Measurements from ENCODE around the gene PBX4.
A peak's percentile ranks its signal among the peaks of the same experiment; 100 is the strongest.

PBX4 gene

DNA sequence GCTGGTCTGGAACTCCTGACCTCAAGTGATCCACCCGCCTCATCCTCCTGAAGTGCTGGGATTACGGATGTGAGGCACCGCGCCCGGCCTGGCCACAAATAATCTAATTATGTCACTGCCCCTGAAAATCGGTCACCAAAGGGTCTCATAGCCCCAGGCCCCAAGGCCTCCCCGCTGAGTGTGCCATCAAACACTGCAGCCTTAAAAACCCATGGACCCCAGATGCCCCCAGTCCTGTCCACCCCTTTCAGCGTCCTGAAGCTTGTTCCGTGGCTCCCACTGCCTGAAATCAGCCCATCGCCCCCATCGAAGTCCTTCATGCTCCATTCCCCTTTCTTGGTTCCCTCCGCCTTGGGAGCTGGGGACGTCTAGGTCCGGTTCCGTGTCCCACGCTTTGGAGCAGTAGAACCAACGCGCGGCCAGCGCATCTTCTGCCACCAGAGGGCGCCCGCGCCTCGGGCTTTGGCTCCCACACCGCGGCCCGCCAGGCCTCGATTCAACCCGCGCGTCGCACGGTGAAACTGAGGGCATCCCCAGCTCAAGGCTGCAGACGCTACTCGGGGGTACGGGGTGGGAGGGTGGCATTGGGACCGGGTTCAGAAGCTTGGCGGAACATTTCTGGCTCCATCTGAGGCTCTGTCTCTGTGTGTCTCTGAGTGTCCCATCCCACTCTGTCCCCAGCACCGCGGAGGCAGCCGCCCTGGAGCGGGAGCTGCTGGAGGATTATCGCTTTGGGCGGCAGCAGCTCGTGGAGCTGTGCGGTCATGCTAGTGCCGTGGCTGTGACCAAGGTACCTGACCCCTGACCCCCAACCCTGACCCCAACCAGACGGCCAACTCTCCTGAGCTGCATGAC, 86.3 kb downstream of the PBX4 start:
- Mint-ChIP-seq H3K9me3 (no peaks in the 10 kb centered on the region), H3K27ac (ENCODE audit: low read depth) (peak overlapping the region; percentile 85), H3K4me3 (no peak overlapping the region), H3K27me3 (no peaks in the 10 kb centered on the region), H3K36me3 (ENCODE audit: insufficient read depth) (peaks cover 19% of the 10 kb centered on the region), H3K4me1 (peaks cover 16% of the 10 kb centered on the region)
- peak; percentile 75 to 91 for DNase-seq (ENCODE audit: low spot score in 2 of 2)
- peak; percentile 82 for ATAC-seq (replicated peaks; ENCODE audit: extremely low read depth, poor library complexity, severe bottlenecking)

DNA sequence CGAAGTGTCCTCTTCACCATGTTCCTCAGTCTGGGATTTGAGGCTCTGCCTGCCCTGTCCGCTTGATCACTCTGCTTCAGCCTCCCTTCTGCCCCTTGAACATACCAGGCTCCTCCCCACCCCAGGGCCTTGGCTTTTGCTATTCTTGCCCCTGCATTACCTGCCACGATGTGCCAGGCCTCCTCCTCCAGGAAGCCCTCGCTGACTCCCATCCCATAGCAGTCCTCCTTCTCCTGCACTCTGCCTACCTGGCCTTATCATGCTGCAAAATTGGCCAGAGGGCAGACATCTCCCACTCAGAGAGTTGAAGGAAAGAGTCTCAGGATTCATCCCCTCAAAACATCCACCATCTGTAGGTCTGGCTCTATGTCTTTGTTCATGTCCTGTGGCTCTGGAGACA, 87.6 kb downstream of the PBX4 start:
- H3K4me3 Mint-ChIP-seq: peak overlapping the region; percentile 3
- no peak for DNase-seq (ENCODE audit: low spot score in 2 of 2)
- H3K9me3 Mint-ChIP-seq: no peaks in the 10 kb centered on the region
- peaks cover 11% of the 10 kb centered on the region for H3K4me1 Mint-ChIP-seq
- no peaks in the 10 kb centered on the region for H3K27me3 Mint-ChIP-seq
- H3K27ac Mint-ChIP-seq (ENCODE audit: low read depth): no peak overlapping the region
- peaks cover 26% of the 10 kb centered on the region for H3K36me3 Mint-ChIP-seq (ENCODE audit: insufficient read depth)
- ATAC-seq (replicated peaks; ENCODE audit: extremely low read depth, poor library complexity, severe bottlenecking): no peak

- H3K27ac Mint-ChIP-seq (ENCODE audit: low read depth): no peak overlapping the region
- no peaks in the 10 kb centered on the region for H3K27me3 Mint-ChIP-seq
- H3K9me3 Mint-ChIP-seq: no peaks in the 10 kb centered on the region
- peaks cover 26% of the 10 kb centered on the region for H3K36me3 Mint-ChIP-seq (ENCODE audit: insufficient read depth)
- H3K4me1 Mint-ChIP-seq: peaks cover 11% of the 10 kb centered on the region
- ATAC-seq (replicated peaks; ENCODE audit: extremely low read depth, poor library complexity, severe bottlenecking) (no peak), DNase-seq (ENCODE audit: low spot score in 2 of 2) (no peak)
- H3K4me3 Mint-ChIP-seq: no peak overlapping the region
Measured at GRCh38 chr19:19530423-19530804, 88.1 kb downstream of the PBX4 start.

DNA sequence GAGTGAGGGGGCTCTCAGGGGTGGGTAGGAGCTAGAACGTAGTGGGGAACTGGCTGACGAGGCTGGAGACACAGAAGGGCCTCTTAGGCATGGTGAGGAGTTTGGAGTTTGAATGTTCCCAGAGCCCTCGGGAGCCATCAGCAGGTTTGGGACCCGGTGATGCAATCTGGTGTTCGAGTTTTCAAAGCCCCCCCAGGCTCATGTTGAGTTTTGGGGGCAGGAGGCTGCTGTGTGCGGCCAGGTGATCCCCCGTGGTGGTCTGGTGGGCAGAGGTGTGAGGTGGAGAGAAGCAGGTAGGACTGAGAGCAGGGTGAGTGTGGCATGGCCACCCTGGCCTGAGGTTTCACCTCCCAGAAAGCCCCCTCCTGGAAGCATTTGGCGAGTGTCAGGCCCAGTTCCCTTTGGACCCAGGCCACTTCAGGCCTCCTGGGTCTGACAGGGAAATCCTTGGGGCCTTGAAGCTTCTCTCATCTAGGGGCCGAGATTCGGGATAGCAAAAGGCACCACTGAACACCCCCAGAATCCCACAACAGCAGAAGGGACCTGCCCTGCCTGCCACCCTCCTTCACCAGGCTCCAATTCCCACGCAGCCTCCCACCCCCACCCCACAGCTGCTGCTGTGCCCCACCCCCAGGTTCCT, 88.6 kb downstream of the PBX4 start:
- Mint-ChIP-seq H3K9me3 (no peaks in the 10 kb centered on the region), H3K27me3 (no peaks in the 10 kb centered on the region), H3K27ac (ENCODE audit: low read depth) (peak overlapping the region; percentile 75), H3K4me3 (no peak overlapping the region), H3K36me3 (ENCODE audit: insufficient read depth) (peaks cover 26% of the 10 kb centered on the region), H3K4me1 (peaks cover 11% of the 10 kb centered on the region)
- DNase-seq (ENCODE audit: low spot score in 2 of 2) (no peak), ATAC-seq (replicated peaks; ENCODE audit: extremely low read depth, poor library complexity, severe bottlenecking) (no peak)

- H3K9me3 Mint-ChIP-seq: no peaks in the 10 kb centered on the region
- peaks cover 8% of the 10 kb centered on the region for H3K4me1 Mint-ChIP-seq
- no peak for DNase-seq (ENCODE audit: low spot score in 2 of 2)
- no peak within 1 kb of the TSS for H3K4me3 Mint-ChIP-seq
- peak within 1 kb of the TSS; percentile 75 for H3K27ac Mint-ChIP-seq (ENCODE audit: low read depth)
- H3K36me3 Mint-ChIP-seq (ENCODE audit: insufficient read depth): peaks cover 24% of the 10 kb centered on the region
- no peaks in the 10 kb centered on the region for H3K27me3 Mint-ChIP-seq
- no peak for ATAC-seq (replicated peaks; ENCODE audit: extremely low read depth, poor library complexity, severe bottlenecking)
Measured at GRCh38 chr19:19528721-19529490, 89.6 kb downstream of the PBX4 start, which contains the start of gene YJEFN3. Gene YJEFN3 (plus strand): TSS chr19:19528911. CDS start chr19:19528933, 22 bp downstream.

DNA sequence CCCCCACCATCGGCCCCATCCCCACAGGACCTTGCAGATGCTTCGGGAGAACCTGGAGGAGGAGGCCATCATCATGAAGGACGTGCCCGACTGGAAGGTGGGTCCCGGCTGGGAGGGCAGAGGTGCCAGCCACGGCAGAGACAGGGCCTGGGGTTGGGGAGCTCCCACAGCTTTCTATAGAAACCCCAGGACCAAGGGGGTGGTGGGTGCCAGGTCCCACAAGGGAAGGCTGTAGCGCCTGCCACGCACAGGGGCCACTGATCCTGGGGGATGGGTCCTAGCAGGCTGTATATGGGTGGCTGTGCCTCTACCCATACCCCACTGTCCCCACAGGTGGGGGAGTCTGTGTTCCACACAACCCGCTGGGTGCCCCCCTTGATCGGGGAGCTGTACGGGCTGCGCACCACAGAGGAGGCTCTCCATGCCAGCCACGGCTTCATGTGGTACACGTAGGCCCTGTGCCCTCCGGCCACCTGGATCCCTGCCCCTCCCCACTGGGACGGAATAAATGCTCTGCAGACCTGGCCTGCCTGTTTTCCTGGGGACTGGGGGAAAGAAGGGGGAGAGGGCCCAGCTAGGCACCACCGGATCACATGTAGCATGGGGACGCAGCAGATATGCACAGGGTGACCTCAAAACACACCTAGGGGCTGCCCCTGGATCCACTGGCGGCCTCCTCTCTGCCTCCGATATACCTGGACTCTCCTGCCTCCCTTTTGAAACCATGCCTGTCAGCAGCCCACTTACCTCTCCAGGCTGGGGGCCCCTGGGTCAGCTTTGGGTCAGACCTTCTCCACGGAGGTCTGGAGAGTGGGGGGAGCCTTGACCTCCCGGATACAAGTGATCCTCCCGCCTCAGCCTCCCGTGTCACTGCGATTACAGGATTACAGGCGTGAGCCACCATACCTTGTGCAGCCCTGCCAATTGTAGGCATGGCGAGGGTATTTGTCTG, 90.5 kb downstream of the PBX4 start:
- no peak overlapping the region for H3K4me3 Mint-ChIP-seq
- no peaks in the 10 kb centered on the region for H3K27me3 Mint-ChIP-seq
- H3K9me3 Mint-ChIP-seq: no peaks in the 10 kb centered on the region
- DNase-seq (ENCODE audit: low spot score in 2 of 2): no peak
- peaks cover 25% of the 10 kb centered on the region for H3K36me3 Mint-ChIP-seq (ENCODE audit: insufficient read depth)
- ATAC-seq (replicated peaks; ENCODE audit: extremely low read depth, poor library complexity, severe bottlenecking): no peak
- no peak overlapping the region for H3K27ac Mint-ChIP-seq (ENCODE audit: low read depth)
- peaks cover 6% of the 10 kb centered on the region for H3K4me1 Mint-ChIP-seq

DNA sequence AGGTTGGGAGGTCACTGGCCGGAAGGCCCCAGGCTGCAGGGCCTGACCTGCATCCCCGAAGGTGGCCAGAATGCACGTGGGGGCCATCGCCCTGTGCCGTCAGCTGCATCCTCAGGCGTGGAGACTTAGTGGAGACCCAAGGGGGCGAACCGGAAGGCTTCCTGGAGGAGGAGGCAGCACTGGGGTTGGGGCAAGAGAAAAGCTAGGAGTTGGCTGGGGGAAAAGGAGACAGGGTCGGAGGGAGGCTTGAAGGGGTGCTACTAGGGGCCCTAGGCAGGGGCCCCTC, 91.2 kb downstream of the PBX4 start:
- ATAC-seq (replicated peaks; ENCODE audit: extremely low read depth, poor library complexity, severe bottlenecking) (no peak), DNase-seq (ENCODE audit: low spot score in 2 of 2) (no peak)
- Mint-ChIP-seq H3K4me3 (no peak overlapping the region), H3K36me3 (ENCODE audit: insufficient read depth) (peaks cover 27% of the 10 kb centered on the region), H3K4me1 (peaks cover 5% of the 10 kb centered on the region), H3K27ac (ENCODE audit: low read depth) (no peak overlapping the region), H3K9me3 (no peaks in the 10 kb centered on the region), H3K27me3 (no peaks in the 10 kb centered on the region)

GRCh38 chr19:19526581-19527370, 91.7 kb downstream of the PBX4 start:
- Mint-ChIP-seq H3K27ac (ENCODE audit: low read depth) (no peak overlapping the region), H3K4me1 (no peaks in the 10 kb centered on the region), H3K27me3 (no peaks in the 10 kb centered on the region), H3K4me3 (no peak overlapping the region), H3K9me3 (no peaks in the 10 kb centered on the region), H3K36me3 (ENCODE audit: insufficient read depth) (peaks cover 27% of the 10 kb centered on the region)
- no peak for DNase-seq (ENCODE audit: low spot score in 2 of 2)
- no peak for ATAC-seq (replicated peaks; ENCODE audit: extremely low read depth, poor library complexity, severe bottlenecking)

- no peak overlapping the region for H3K4me3 Mint-ChIP-seq
- peaks cover 4% of the 10 kb centered on the region for H3K4me1 Mint-ChIP-seq
Measured at GRCh38 chr19:19525611-19526380, 92.7 kb downstream of the PBX4 start.

DNA sequence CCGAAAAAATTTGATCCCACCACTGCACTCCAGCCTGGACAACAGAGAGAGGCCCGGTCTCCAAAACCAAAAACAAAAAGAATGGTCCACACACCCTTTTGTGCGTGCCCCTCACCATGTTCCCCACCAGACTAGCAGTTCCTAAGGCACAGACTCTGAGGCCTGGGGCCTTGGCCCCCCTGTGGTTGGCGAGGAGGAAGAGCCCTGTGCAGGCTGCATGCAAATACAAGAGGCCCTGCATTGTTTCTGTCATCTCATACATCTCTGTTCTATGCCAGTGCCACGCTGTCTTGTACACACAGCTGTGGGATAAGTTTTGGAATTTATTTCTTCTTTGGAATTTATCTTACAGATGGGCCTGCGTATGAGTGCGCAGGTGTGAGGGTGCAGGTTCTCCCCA, 94.4 kb downstream of the PBX4 start:
- H3K4me3 Mint-ChIP-seq: no peak overlapping the region
- no peak overlapping the region for H3K27ac Mint-ChIP-seq (ENCODE audit: low read depth)
- ATAC-seq (replicated peaks; ENCODE audit: extremely low read depth, poor library complexity, severe bottlenecking): no peak
- DNase-seq (ENCODE audit: low spot score in 2 of 2): no peak
- H3K4me1 Mint-ChIP-seq: peaks cover 19% of the 10 kb centered on the region
- H3K27me3 Mint-ChIP-seq: no peaks in the 10 kb centered on the region
- H3K9me3 Mint-ChIP-seq: no peaks in the 10 kb centered on the region
- peaks cover 24% of the 10 kb centered on the region for H3K36me3 Mint-ChIP-seq (ENCODE audit: insufficient read depth)

More at GRCh38 chr19:19525611-19526380, 92.7 kb downstream of the PBX4 start:
- peaks cover 27% of the 10 kb centered on the region for H3K36me3 Mint-ChIP-seq (ENCODE audit: insufficient read depth)
- no peak overlapping the region for H3K27ac Mint-ChIP-seq (ENCODE audit: low read depth)
- no peaks in the 10 kb centered on the region for H3K27me3 Mint-ChIP-seq
- no peaks in the 10 kb centered on the region for H3K9me3 Mint-ChIP-seq
- ATAC-seq (replicated peaks; ENCODE audit: extremely low read depth, poor library complexity, severe bottlenecking) (no peak), DNase-seq (ENCODE audit: low spot score in 2 of 2) (no peak)

- Mint-ChIP-seq H3K36me3 (ENCODE audit: insufficient read depth) (peaks cover 27% of the 10 kb centered on the region), H3K9me3 (no peaks in the 10 kb centered on the region), H3K27me3 (no peaks in the 10 kb centered on the region), H3K4me1 (peaks cover 20% of the 10 kb centered on the region), H3K4me3 (no peak overlapping the region), H3K27ac (ENCODE audit: low read depth) (no peak overlapping the region)
- no peak for ATAC-seq (replicated peaks; ENCODE audit: extremely low read depth, poor library complexity, severe bottlenecking)
- DNase-seq (ENCODE audit: low spot score in 2 of 2): no peak
Measured at GRCh38 chr19:19523177-19523576, 95.3 kb downstream of the PBX4 start.

Data from central memory CD8-positive, alpha-beta T cell (primary cell).